MCF 10A (cell line): Measurements from ENCODE around the gene EEF1E1. TPM values are rescaled to one million over a fixed set of nuclear protein-coding genes. Genes with fewer than 3 reads are reported as not detected.

ENCODE experiments used
- BruUV-seq: library from RNA; stranded (reverse); fragments of 400-500 nt; replicated peaks from 2 replicates; lab custom pipeline; 2021; lab: Mats Ljungman, UMichigan
- CTCF ChIA-PET: fragments of 300-600 bp; sonication (Branson Sonifier 250); formaldehyde crosslinking; extraction: SDS; loops from one replicate; lab custom pipeline; 2021; ENCODE audit warnings: antibody characterized with exemption, inconsistent platforms; lab: Yijun Ruan, JAX
- POLR2A ChIA-PET: fragments of 300-600, 350-650 bp; sonication (Branson Sonifier 250); formaldehyde crosslinking; extraction: SDS; loops from one replicate; lab custom pipeline; 2020; ENCODE audit warnings: antibody characterized with exemption, inconsistent platforms; lab: Yijun Ruan, JAX
- DNase-seq: peaks from one replicate; pipeline ENCODE4 v3.0.0-alpha.2; 2018; ENCODE audit not compliant: unreplicated experiment
- H3K27ac Mint-ChIP-seq: one replicate; pipeline ENCODE4 v1.8.0; 2022; ENCODE audit warnings: mild to moderate bottlenecking, low read depth, mixed read lengths; ENCODE audit not compliant: unreplicated experiment
- H3K27me3 Mint-ChIP-seq: one replicate; pipeline ENCODE4 v1.8.0; 2022; ENCODE audit warnings: mixed read lengths; ENCODE audit not compliant: insufficient read depth, unreplicated experiment
- H3K36me3 Mint-ChIP-seq: one replicate; pipeline ENCODE4 v1.8.0; 2022; ENCODE audit warnings: mild to moderate bottlenecking, moderate library complexity, mixed read lengths; ENCODE audit not compliant: insufficient read depth, unreplicated experiment
- H3K4me1 Mint-ChIP-seq: one replicate; pipeline ENCODE4 v1.8.0; 2022; ENCODE audit warnings: mixed read lengths; ENCODE audit not compliant: insufficient read depth, unreplicated experiment
- H3K4me3 Mint-ChIP-seq: one replicate; pipeline ENCODE4 v1.8.0; 2022; ENCODE audit warnings: mild to moderate bottlenecking, moderate library complexity, mixed read lengths; ENCODE audit not compliant: unreplicated experiment
- H3K9me3 Mint-ChIP-seq: one replicate; pipeline ENCODE4 v1.8.0; 2022; ENCODE audit warnings: mixed read lengths; ENCODE audit not compliant: unreplicated experiment
- intact Hi-C: fragments of 100-400 bp; cut with micrococcal nuclease; formaldehyde crosslinking; loops from 2 replicates; pipeline ENCODE4 v1.14.1; 2022
- total RNA-seq: library from RNA; stranded (reverse); gene quantifications from 2 replicates; pipeline ENCODE4 v1.2.3, GENCODE V29; 2022
- TF ChIP-seq, protein P1 (sequence below): fragments of 200-600 bp; IDR thresholded peaks from one replicate; pipeline ENCODE4 v1.8.0; 2022; ENCODE audit warnings: antibody characterized with exemption, mild to moderate bottlenecking; ENCODE audit not compliant: unreplicated experiment

EEF1E1 gene
- total RNA-seq, 1 experiment from 2014 or later: 56.7 TPM

DNA sequence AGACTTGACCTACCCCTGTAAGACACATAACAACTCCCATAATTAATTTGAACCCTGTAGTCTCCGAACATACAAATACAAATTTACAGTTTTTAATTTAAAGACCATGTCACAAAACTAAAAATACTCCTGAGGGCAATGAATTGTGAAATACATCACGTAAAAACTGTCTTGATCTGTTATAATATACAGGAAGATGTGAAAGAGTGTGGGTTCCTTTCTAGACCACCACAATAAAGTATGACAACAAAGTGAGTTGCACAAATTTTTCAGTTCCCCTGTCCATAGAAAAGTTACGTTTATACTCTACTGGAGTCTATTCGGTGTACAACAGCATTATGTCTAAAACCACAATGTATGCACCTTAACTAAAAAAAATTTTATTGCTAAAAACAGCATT lies 27.2 kb downstream of the EEF1E1 start:
- no peak overlapping the region for H3K27ac Mint-ChIP-seq
- intact Hi-C loops: no loop called here
- no peaks in the 10 kb centered on the region for H3K27me3 Mint-ChIP-seq
- TF ChIP-seq, protein P1, sequence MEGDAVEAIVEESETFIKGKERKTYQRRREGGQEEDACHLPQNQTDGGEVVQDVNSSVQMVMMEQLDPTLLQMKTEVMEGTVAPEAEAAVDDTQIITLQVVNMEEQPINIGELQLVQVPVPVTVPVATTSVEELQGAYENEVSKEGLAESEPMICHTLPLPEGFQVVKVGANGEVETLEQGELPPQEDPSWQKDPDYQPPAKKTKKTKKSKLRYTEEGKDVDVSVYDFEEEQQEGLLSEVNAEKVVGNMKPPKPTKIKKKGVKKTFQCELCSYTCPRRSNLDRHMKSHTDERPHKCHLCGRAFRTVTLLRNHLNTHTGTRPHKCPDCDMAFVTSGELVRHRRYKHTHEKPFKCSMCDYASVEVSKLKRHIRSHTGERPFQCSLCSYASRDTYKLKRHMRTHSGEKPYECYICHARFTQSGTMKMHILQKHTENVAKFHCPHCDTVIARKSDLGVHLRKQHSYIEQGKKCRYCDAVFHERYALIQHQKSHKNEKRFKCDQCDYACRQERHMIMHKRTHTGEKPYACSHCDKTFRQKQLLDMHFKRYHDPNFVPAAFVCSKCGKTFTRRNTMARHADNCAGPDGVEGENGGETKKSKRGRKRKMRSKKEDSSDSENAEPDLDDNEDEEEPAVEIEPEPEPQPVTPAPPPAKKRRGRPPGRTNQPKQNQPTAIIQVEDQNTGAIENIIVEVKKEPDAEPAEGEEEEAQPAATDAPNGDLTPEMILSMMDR: no peak
- peaks cover 6% of the 10 kb centered on the region for H3K4me1 Mint-ChIP-seq
- no TSS peak for BruUV-seq
- H3K36me3 Mint-ChIP-seq: peaks cover 12% of the 10 kb centered on the region
- H3K9me3 Mint-ChIP-seq: no peaks in the 10 kb centered on the region
- CTCF ChIA-PET: no interaction called here
- no peak for DNase-seq
- POLR2A ChIA-PET: no interaction called here
- no peak overlapping the region for H3K4me3 Mint-ChIP-seq

DNA sequence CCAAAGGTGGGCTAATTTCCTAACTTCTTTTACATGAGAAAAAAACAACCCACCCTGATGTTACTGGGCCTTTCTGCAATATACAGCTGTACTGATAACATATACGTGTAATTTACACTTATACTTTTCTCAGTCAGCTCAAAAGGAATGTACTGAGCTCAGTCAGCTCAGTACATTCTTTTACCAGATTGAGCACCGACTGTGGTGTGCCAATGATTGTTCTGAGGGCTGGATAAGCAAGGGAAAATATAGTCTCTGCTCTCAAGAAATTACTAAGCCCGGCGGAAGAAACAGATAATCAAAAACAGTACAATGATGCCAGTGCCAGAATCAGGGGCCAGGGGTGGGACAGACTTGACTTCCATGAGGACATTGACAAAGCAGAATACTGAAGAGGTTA lies 28.1 kb downstream of the EEF1E1 start:
- TF ChIP-seq, protein P1: no peak
- H3K4me1 Mint-ChIP-seq: no peaks in the 10 kb centered on the region
- no peak overlapping the region for H3K27ac Mint-ChIP-seq
- DNase-seq: no peak
- POLR2A ChIA-PET: interaction anchor here (0.7 kb wide), 1 partner anchor 10 kb away, joined by 3 read pairs; the partner anchor contains the start of gene BLOC1S5
- H3K4me3 Mint-ChIP-seq: no peak overlapping the region
- peaks cover 12% of the 10 kb centered on the region for H3K36me3 Mint-ChIP-seq
- no peaks in the 10 kb centered on the region for H3K27me3 Mint-ChIP-seq
- CTCF ChIA-PET: no interaction called here
- no peaks in the 10 kb centered on the region for H3K9me3 Mint-ChIP-seq
- BruUV-seq: no TSS peak
- intact Hi-C loops: no loop called here

DNA sequence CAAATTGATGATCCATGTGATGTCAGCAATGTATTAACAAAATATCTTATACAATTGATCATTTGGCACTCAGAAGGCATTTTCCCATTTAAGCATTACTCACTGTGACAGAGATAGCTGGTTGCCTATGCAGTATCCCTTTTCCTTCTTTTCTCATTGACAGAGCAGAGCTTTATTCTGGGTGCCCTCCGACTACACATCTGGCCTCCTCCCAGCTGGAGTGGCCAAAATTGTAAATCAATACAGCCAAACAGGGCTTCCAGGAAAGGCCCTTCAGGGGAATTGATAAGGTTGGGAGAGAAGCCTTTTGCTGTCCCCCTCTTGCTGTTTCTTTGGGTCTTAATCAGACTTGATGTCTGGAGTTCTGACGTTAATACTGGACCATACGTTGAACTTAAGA lies 28.6 kb downstream of the EEF1E1 start:
- BruUV-seq: no TSS peak
- no peaks in the 10 kb centered on the region for H3K27me3 Mint-ChIP-seq
- TF ChIP-seq, protein P1: no peak
- ChIA-PET POLR2A (interaction anchor here (0.7 kb wide), 1 partner anchor 9 kb away, joined by 3 read pairs; the partner anchor contains the start of gene BLOC1S5), CTCF (no interaction called here)
- no peak overlapping the region for H3K27ac Mint-ChIP-seq
- H3K4me1 Mint-ChIP-seq: no peaks in the 10 kb centered on the region
- intact Hi-C loops: no loop called here
- H3K36me3 Mint-ChIP-seq: peaks cover 12% of the 10 kb centered on the region
- no peaks in the 10 kb centered on the region for H3K9me3 Mint-ChIP-seq
- DNase-seq: no peak
- no peak overlapping the region for H3K4me3 Mint-ChIP-seq

DNA sequence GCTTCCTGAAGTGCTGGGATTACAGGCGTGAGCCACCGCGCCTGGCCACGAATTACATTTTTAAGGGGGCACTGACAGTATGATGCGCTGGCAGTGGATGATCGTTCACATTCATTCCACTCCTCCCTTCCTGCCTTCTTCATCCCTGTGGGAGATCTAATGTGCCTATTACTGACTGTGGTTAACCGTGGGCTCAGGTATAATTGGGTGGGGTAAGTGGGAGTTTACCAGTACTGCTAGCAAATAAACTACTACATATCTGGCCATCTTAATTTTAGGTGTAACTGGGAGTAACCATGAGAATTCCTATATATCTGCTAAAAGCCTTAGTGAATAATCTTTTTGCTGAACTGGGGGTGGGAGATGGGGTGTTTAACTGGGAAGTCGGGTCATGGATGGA lies 31.6 kb downstream of the EEF1E1 start:
- Mint-ChIP-seq H3K36me3 (no peaks in the 10 kb centered on the region), H3K27me3 (no peaks in the 10 kb centered on the region), H3K9me3 (no peaks in the 10 kb centered on the region), H3K4me1 (no peaks in the 10 kb centered on the region), H3K27ac (no peak overlapping the region), H3K4me3 (no peak overlapping the region)
- BruUV-seq: no TSS peak
- TF ChIP-seq, protein P1: no peak
- ChIA-PET CTCF (interaction anchor here (0.6 to 1.6 kb wide), 2 partner anchors 11 to 79 kb away, joined by 5 to 7 read pairs; no protein-coding TSS in a partner anchor), POLR2A (interaction anchor here (1.7 kb wide), 1 partner anchor 12 kb away, joined by 4 read pairs; no protein-coding TSS in a partner anchor)
- DNase-seq: no peak
- intact Hi-C loops: no loop called here
